ENCODE data around the gene IL34.

- TF ChIP-seq POLR2A (IDR thresholded peaks at IDR 0.05; ENCODE audit: low read length) (no peak), GATA1 (IDR thresholded peaks at IDR 0.05; ENCODE audit: low read depth, low read length) (no peak)
These were observed 1.4 kb upstream of the IL34 start for GRCh38 chr16:70644763-70645597.

Measured in erythroblast (primary cell).